Raji (cell line): Measurements from ENCODE around the gene HIVEP3.

Experiments
- POLR2A ChIP-seq: IDR thresholded peaks from 2 replicates; pipeline ENCODE4 v1.6.1; 2011; ENCODE audit warnings: low read depth, low read length, control low read depth; ENCODE audit not compliant: insufficient read depth

HIVEP3 gene

GRCh38 chr1:41868241-41868998 lies 50.3 kb downstream of the HIVEP3 start:
- 0 out of 2 replicates have a peak, but pooled peaks have one; percentile 16 for TF ChIP-seq POLR2A

- no peak for TF ChIP-seq POLR2A
These were observed 52.4 kb downstream of the HIVEP3 start for GRCh38 chr1:41866285-41866684.

GRCh38 chr1:41864471-41865040 lies 54.2 kb downstream of the HIVEP3 start:
- TF ChIP-seq POLR2A, result no peak

GRCh38 chr1:41863718-41864117 lies 55.0 kb downstream of the HIVEP3 start:
- no peak for TF ChIP-seq POLR2A

GRCh38 chr1:41862384-41863221 lies 56.1 kb downstream of the HIVEP3 start:
- no peak for TF ChIP-seq POLR2A

- TF ChIP-seq POLR2A, result no peak
These were observed 57.0 kb downstream of the HIVEP3 start for GRCh38 chr1:41861535-41862383.

GRCh38 chr1:41860771-41861170 lies 58.0 kb downstream of the HIVEP3 start:
- TF ChIP-seq POLR2A, result no peak

- no peak for TF ChIP-seq POLR2A
These were observed 58.5 kb downstream of the HIVEP3 start for GRCh38 chr1:41860214-41860613.

GRCh38 chr1:41859686-41860085 lies 59.0 kb downstream of the HIVEP3 start:
- no peak for TF ChIP-seq POLR2A

- no peak for TF ChIP-seq POLR2A
These were observed 61.8 kb downstream of the HIVEP3 start for GRCh38 chr1:41856944-41857285.

- no peak for TF ChIP-seq POLR2A
These were observed 62.4 kb downstream of the HIVEP3 start for GRCh38 chr1:41856151-41856943.

- TF ChIP-seq POLR2A, result no peak
These were observed 63.0 kb downstream of the HIVEP3 start for GRCh38 chr1:41855713-41856112.

- no peak for TF ChIP-seq POLR2A
These were observed 64.8 kb downstream of the HIVEP3 start for GRCh38 chr1:41853907-41854306.

GRCh38 chr1:41852091-41852490 lies 66.6 kb downstream of the HIVEP3 start:
- no peak for TF ChIP-seq POLR2A
